Large intestine (tissue), 3 donors: ENCODE measurements around the gene METTL13. TPM values are rescaled to one million over a fixed set of nuclear protein-coding genes. Genes with fewer than 3 reads are reported as not detected.
A peak's percentile ranks its signal among the peaks of the same experiment; 100 is the strongest.
"Not testable (repeated sequence)": the region's sequence is repeated elsewhere in the genome, so short reads cannot be mapped to it uniquely, and the experiment has no call there.

Experiments
- DNase-seq, 2 donors: peaks; one replicate each; pipeline versions ENCODE4 v3.0.0 to v3.0.0-alpha.2; 2013
- H3K27ac ChIP-seq: one replicate; pipeline ENCODE4 v1.5.1; 2013; ENCODE audit warnings: low read length
- H3K27me3 ChIP-seq: 2 replicates; pipeline ENCODE4 v1.6.1; 2013; ENCODE audit warnings: low read length; ENCODE audit not compliant: control insufficient read depth, insufficient read depth
- H3K36me3 ChIP-seq: 2 replicates; pipeline ENCODE4 v1.6.1; 2013; ENCODE audit warnings: low read length; ENCODE audit not compliant: control insufficient read depth, insufficient read depth
- H3K4me1 ChIP-seq: one replicate; pipeline ENCODE4 v1.6.1; 2013; ENCODE audit warnings: low read length; ENCODE audit not compliant: control insufficient read depth, insufficient read depth
- H3K4me3 ChIP-seq: one replicate; pipeline ENCODE4 v1.5.1; 2013; ENCODE audit warnings: low read length
- H3K9me3 ChIP-seq: one replicate; pipeline ENCODE4 v1.6.1; 2013; ENCODE audit warnings: mild to moderate bottlenecking, low read depth, low read length, moderate library complexity; ENCODE audit not compliant: control insufficient read depth
- WGBS: methylation state at CpG from one replicate; pipeline ENCODE4 v1.1.5; 2013; ENCODE audit warnings: low lambda C conversion rate; ENCODE audit not compliant: insufficient coverage; 5-methylcytosine and 5-hydroxymethylcytosine counted together
- polyA plus RNA-seq: library from polyadenylated mRNA; unstranded; fragments of 120-200 nt; gene quantifications from one replicate; pipeline ENCODE4 v1.2.1, GENCODE V29; 2013

Gene METTL13
- polyA plus RNA-seq, 1 donor = 28.2 TPM

GRCh38 chr1:171788696-171789095 is 7.2 kb downstream of the METTL13 start:
- Histone ChIP-seq H3K27ac (no peak overlapping the region), H3K9me3 (no peaks in the 10 kb centered on the region), H3K27me3 (no peaks in the 10 kb centered on the region), H3K4me1 (no peaks in the 10 kb centered on the region), H3K36me3 (peaks cover 88% of the 10 kb centered on the region), H3K4me3 (no peak overlapping the region)
- DNase-seq = no peak
- 100% methylated on average over 3 of the region's 5 CpGs for WGBS

GRCh38 chr1:171790318-171790717 is 8.9 kb downstream of the METTL13 start:
- WGBS = no CpG with 5 or more reads among the region's 6 CpGs
- no peak for DNase-seq
- Histone ChIP-seq H3K4me1 (no peaks in the 10 kb centered on the region), H3K27ac (no peak overlapping the region), H3K27me3 (no peaks in the 10 kb centered on the region), H3K9me3 (no peaks in the 10 kb centered on the region), H3K4me3 (no peak overlapping the region), H3K36me3 (peaks cover 90% of the 10 kb centered on the region)

GRCh38 chr1:171792656-171793369 is 11.4 kb downstream of the METTL13 start:
- WGBS = no CpG with 5 or more reads among the region's 7 CpGs
- H3K27me3 ChIP-seq = no peaks in the 10 kb centered on the region
- H3K4me1 ChIP-seq = no peaks in the 10 kb centered on the region
- no peak for DNase-seq
- no peaks in the 10 kb centered on the region for H3K9me3 ChIP-seq
- no peak overlapping the region for H3K4me3 ChIP-seq
- peaks cover 82% of the 10 kb centered on the region for H3K36me3 ChIP-seq
- H3K27ac ChIP-seq = no peak overlapping the region

DNA sequence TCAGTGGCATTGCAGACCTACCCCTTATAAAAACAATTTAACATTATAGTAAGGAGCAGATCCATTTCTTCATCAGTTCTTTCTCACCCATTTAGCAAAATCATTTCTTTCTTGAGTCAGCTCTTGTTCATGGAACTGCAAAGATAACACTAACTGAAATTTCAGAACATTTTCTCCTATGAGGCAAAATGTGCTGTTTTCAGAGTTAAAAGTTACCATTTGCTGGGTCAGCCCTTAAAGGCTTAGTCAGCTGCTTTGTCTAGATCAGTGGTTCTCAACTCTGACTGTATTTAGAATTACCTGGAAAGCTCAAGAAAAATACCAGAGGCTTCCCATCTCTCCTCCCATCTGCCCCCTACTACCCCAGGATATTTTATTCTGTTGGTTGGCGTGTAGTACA is 12.2 kb downstream of the METTL13 start:
- no peak overlapping the region for H3K4me3 ChIP-seq
- H3K27ac ChIP-seq = no peak overlapping the region
- WGBS = no CpG with 5 or more reads among the region's 1 CpG
- H3K27me3 ChIP-seq = no peaks in the 10 kb centered on the region
- no peaks in the 10 kb centered on the region for H3K9me3 ChIP-seq
- H3K36me3 ChIP-seq = peaks cover 77% of the 10 kb centered on the region
- DNase-seq = no peak
- H3K4me1 ChIP-seq = no peaks in the 10 kb centered on the region

DNA sequence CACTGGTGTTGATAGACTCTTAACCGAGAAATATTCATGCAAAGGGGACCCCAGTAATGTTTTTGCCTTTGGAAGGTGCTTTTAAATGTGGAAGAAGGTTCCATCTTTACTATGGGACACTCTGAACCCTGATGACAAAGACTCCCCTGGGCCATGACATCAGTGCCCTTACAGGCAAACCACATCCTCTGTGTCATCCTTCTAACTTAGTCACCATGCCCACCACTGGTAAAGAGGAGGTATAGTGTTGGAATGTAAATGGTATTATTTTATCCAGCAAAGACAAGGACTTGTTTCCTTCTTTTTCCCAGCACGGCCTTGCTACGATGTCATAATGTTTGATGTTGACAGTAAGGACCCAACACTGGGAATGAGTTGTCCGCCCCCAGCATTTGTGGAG is 12.6 kb downstream of the METTL13 start:
- H3K4me1 ChIP-seq = no peaks in the 10 kb centered on the region
- H3K36me3 ChIP-seq = peaks cover 72% of the 10 kb centered on the region
- H3K9me3 ChIP-seq = no peaks in the 10 kb centered on the region
- DNase-seq = no peak
- no peak overlapping the region for H3K27ac ChIP-seq
- no peaks in the 10 kb centered on the region for H3K27me3 ChIP-seq
- H3K4me3 ChIP-seq = no peak overlapping the region
- no CpG with 5 or more reads among the region's 4 CpGs for WGBS

GRCh38 chr1:171796592-171796991 is 15.1 kb downstream of the METTL13 start:
- Histone ChIP-seq H3K27ac (no peak overlapping the region), H3K4me1 (peaks cover 8% of the 10 kb centered on the region), H3K4me3 (no peak overlapping the region), H3K27me3 (no peaks in the 10 kb centered on the region), H3K36me3 (peaks cover 56% of the 10 kb centered on the region), H3K9me3 (no peaks in the 10 kb centered on the region)
- WGBS = no CpG with 5 or more reads among the region's 5 CpGs
- no peak for DNase-seq

- H3K36me3 ChIP-seq = peaks cover 39% of the 10 kb centered on the region
- no peaks in the 10 kb centered on the region for H3K9me3 ChIP-seq
- DNase-seq = no peak
- H3K27ac ChIP-seq = no peak overlapping the region
- WGBS = no CpG with 5 or more reads among the region's 3 CpGs
- no peak overlapping the region for H3K4me3 ChIP-seq
- H3K4me1 ChIP-seq = peaks cover 14% of the 10 kb centered on the region
- H3K27me3 ChIP-seq = no peaks in the 10 kb centered on the region
Observed at GRCh38 chr1:171798311-171798710, 16.9 kb downstream of the METTL13 start.

- H3K4me3 ChIP-seq = no peak overlapping the region
- peaks cover 14% of the 10 kb centered on the region for H3K4me1 ChIP-seq
- no peaks in the 10 kb centered on the region for H3K9me3 ChIP-seq
- peaks cover 34% of the 10 kb centered on the region for H3K36me3 ChIP-seq
- WGBS = no CpG with 5 or more reads among the region's 3 CpGs
- H3K27ac ChIP-seq = no peak overlapping the region
- H3K27me3 ChIP-seq = no peaks in the 10 kb centered on the region
- DNase-seq = no peak
Observed at GRCh38 chr1:171798765-171799164, 17.3 kb downstream of the METTL13 start.

- H3K36me3 ChIP-seq = peaks cover 30% of the 10 kb centered on the region
- no peak for DNase-seq
- no peak overlapping the region for H3K4me3 ChIP-seq
- peaks cover 14% of the 10 kb centered on the region for H3K4me1 ChIP-seq
- H3K27me3 ChIP-seq = no peaks in the 10 kb centered on the region
- WGBS = no CpG with 5 or more reads among the region's 4 CpGs
- no peak overlapping the region for H3K27ac ChIP-seq
- H3K9me3 ChIP-seq = no peaks in the 10 kb centered on the region
Observed at GRCh38 chr1:171799166-171799565, 17.7 kb downstream of the METTL13 start.

DNA sequence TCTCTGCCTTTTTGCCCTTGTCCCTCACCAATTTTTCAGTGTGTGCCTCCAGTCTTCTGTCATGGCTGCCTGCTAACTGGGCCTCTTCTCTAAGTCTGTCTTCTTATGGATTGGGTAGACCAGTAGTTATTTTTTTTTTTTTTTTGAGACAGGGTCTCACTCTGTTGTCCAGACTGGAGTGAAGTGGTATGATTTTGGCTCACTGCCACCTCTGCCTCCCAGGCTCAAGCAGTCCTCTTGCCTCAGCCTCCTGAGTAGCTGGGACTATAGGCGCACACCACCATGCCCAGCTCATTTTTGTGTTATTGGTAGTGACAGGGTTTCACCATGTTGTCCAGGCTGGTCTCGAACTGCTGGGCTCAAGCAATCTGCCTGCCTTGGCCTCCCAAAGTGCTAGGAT is 18.2 kb downstream of the METTL13 start:
- peaks cover 25% of the 10 kb centered on the region for H3K36me3 ChIP-seq
- no CpG with 5 or more reads among the region's 2 CpGs for whole genome bisulfite sequencing
- not testable (repeated sequence) for H3K27me3 ChIP-seq, H3K4me3 ChIP-seq, DNase-seq, H3K9me3 ChIP-seq
- H3K4me1 ChIP-seq = peaks cover 14% of the 10 kb centered on the region
- peak overlapping the region; percentile 71 for H3K27ac ChIP-seq

DNA sequence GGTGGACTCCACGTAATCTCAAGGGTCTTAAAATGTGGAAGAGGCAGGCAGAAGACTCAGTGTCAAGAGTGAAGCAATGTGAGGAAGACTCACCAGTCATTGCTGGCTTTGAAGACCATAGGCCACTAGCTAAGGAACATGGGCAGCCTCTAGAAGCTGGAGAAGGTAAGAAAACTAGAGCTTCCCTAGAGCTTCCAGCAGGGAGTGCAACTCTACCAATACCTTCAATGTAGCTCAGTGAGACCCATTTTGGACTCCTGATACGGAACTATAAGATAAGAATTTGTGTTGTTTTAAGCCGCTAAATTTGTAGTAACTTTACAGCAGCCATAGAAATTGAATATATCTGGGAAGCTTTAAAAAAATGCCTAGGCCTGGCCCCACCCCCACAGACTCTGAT is 18.9 kb downstream of the METTL13 start:
- peak overlapping the region; percentile 71 for H3K27ac ChIP-seq
- H3K9me3 ChIP-seq = no peaks in the 10 kb centered on the region
- no peaks in the 10 kb centered on the region for H3K27me3 ChIP-seq
- H3K36me3 ChIP-seq = peaks cover 19% of the 10 kb centered on the region
- no peak overlapping the region for H3K4me3 ChIP-seq
- peaks cover 14% of the 10 kb centered on the region for H3K4me1 ChIP-seq
- 90% methylated on average over 2 of the region's 3 CpGs for WGBS
- no peak for DNase-seq
